Measurements from ENCODE around the gene CARMIL1.

DNA sequence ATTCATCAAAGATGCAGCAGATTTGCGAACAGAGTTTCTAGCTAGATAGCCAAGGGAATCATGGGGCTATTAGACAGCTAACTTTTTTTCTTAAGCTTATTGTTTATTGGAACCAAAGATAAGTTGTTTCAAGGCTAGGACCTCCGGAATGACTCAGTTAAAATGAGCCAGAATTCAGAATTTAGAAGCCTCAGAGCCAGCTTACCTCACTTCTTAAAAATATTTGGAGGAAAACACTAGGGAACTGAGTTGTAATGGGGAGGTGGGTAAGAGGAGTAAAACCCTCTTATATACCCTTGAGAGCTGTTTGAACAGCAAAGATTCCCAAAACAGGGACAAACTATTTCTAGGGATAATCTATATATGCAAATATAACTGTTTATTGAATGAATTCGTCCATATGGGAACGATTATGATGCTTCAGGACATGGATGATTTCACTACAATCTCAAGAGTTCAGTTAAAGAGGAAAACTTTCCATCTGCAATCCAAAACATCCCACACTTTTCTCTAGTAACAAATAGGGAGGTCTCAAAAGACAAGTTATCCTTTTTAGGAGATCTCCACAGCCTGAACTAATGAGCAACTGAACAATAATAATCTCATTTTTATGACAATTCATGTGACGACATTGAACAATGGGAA, 12.6 kb upstream of the CARMIL1 start:
- no peak for TF ChIP-seq ZFP30 (CRISPR knock-in tag; IDR thresholded peaks at IDR 0.05)
- no peak for TF ChIP-seq GLIS3 (CRISPR knock-in tag; IDR thresholded peaks at IDR 0.05)
- TF ChIP-seq, protein P1, sequence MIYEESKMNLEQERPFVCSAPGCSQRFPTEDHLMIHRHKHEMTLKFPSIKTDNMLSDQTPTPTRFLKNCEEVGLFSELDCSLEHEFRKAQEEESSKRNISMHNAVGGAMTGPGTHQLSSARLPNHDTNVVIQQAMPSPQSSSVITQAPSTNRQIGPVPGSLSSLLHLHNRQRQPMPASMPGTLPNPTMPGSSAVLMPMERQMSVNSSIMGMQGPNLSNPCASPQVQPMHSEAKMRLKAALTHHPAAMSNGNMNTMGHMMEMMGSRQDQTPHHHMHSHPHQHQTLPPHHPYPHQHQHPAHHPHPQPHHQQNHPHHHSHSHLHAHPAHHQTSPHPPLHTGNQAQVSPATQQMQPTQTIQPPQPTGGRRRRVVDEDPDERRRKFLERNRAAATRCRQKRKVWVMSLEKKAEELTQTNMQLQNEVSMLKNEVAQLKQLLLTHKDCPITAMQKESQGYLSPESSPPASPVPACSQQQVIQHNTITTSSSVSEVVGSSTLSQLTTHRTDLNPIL (CRISPR knock-in tag; IDR thresholded peaks at IDR 0.05; ENCODE audit: low read depth), result no peak
- no peak for TF ChIP-seq ZC3H10 (CRISPR knock-in tag; IDR thresholded peaks at IDR 0.05)
- no peak for TF ChIP-seq ZFP3 (CRISPR knock-in tag; IDR thresholded peaks at IDR 0.05)
- TF ChIP-seq PPARA (CRISPR knock-in tag; IDR thresholded peaks at IDR 0.05; ENCODE audit: borderline replicate concordance), result no peak
- TF ChIP-seq, protein P2, sequence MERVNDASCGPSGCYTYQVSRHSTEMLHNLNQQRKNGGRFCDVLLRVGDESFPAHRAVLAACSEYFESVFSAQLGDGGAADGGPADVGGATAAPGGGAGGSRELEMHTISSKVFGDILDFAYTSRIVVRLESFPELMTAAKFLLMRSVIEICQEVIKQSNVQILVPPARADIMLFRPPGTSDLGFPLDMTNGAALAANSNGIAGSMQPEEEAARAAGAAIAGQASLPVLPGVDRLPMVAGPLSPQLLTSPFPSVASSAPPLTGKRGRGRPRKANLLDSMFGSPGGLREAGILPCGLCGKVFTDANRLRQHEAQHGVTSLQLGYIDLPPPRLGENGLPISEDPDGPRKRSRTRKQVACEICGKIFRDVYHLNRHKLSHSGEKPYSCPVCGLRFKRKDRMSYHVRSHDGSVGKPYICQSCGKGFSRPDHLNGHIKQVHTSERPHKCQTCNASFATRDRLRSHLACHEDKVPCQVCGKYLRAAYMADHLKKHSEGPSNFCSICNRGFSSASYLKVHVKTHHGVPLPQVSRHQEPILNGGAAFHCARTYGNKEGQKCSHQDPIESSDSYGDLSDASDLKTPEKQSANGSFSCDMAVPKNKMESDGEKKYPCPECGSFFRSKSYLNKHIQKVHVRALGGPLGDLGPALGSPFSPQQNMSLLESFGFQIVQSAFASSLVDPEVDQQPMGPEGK (CRISPR knock-in tag; IDR thresholded peaks at IDR 0.05; ENCODE audit: borderline replicate concordance), result no peak
- no peak for TF ChIP-seq ZNF8 (CRISPR knock-in tag; IDR thresholded peaks at IDR 0.05)
- TF ChIP-seq, protein P3, sequence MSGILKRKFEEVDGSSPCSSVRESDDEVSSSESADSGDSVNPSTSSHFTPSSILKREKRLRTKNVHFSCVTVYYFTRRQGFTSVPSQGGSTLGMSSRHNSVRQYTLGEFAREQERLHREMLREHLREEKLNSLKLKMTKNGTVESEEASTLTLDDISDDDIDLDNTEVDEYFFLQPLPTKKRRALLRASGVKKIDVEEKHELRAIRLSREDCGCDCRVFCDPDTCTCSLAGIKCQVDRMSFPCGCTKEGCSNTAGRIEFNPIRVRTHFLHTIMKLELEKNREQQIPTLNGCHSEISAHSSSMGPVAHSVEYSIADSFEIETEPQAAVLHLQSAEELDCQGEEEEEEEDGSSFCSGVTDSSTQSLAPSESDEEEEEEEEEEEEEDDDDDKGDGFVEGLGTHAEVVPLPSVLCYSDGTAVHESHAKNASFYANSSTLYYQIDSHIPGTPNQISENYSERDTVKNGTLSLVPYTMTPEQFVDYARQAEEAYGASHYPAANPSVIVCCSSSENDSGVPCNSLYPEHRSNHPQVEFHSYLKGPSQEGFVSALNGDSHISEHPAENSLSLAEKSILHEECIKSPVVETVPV (CRISPR knock-in tag; IDR thresholded peaks at IDR 0.05), result no peak
- TF ChIP-seq ARNTL (CRISPR knock-in tag; IDR thresholded peaks at IDR 0.05; ENCODE audit: borderline replicate concordance, low read depth), result no peak
- no peak for TF ChIP-seq ZNF70 (CRISPR knock-in tag; IDR thresholded peaks at IDR 0.05)
